GM19467 (cell line): ENCODE measurements around the gene RASGRF2.

Experiments used
- ATAC-seq: cut with Tn5 transposase; IDR thresholded peaks from one replicate; pipeline ENCODE4 v1.9.1; 2021; ENCODE audit warnings: mild to moderate bottlenecking, moderate library complexity; ENCODE audit not compliant: unreplicated experiment

RASGRF2 gene

DNA sequence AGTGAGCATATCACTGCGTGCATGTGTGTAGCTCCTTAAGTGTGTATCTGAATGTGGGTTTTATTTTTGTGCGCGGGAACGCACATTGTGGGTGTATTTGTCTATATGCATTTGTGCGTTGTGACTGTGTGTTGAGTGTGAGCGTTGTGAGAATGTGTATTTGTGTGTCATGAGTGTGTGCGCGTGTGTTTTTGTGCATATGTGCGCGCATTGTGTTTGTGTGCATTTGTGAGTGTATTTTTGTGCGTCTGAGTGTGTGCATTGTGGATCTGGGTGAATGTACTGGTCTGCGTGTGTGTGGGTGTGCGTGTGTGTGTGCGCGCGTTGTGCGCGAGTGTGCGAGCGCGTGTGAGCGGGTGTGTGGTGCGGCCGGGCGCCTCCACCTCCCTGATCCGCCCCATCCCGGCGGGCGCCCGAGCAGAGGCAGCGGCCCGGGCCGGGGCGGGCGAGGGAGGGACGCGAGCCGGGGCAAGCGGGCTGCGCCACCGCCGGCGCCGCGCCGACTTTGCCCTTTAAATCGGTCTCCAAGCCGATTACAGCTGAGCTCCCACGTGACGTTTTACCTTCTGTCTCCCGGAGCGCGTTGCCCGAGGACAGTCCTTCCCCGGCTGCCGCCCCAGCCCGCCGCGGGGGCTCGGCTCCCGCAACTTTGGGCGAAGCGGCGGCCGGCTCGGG lies at the start of gene RASGRF2:
Gene RASGRF2 (plus strand): TSS at position 596 of the 675 bp plus-strand sequence. CDS start 376 bp downstream, outside the sequence.
- no peak for ATAC-seq

DNA sequence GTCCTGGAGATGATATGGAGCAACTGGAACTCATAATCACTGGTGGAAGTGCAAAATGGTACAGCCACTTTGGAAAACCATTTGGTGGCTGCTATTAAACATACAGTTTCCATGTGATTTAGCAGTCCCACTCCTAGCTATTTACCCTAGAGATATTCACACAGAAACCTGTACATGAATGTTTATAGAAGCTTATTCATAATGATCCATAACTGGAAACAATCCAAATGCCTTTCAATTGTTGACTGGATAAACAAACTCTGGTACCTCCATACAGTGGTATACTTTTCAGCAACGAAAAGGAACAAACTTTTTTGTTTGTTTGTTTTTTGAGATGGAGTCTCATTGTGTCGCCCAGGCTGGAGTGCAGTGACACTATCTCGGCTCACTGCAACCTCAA lies 47.7 kb upstream of the RASGRF2 start:
- no peak for ATAC-seq

DNA sequence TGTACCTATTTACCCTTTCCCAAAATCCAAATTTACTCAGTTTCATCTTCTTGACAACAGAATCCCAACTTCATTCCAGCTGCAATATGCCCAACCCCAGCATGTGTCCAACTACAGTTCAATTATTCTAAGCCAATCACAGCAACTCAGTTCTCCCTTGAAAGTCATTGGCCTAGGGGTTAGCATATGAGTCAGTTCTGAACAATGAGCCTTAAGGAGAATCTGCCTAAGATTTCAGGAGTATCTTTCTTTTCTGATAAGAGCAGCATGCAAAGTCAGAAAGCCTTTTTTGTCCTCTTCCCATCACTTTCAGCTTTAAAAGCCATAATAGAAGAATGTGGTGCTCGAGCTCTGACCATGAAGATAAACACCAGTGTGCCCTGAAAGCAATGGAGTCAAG lies 44.4 kb upstream of the RASGRF2 start:
- ATAC-seq: no peak

- ATAC-seq: no peak
Measured at GRCh38 chr5:80916676-80917075, 43.5 kb upstream of the RASGRF2 start.

DNA sequence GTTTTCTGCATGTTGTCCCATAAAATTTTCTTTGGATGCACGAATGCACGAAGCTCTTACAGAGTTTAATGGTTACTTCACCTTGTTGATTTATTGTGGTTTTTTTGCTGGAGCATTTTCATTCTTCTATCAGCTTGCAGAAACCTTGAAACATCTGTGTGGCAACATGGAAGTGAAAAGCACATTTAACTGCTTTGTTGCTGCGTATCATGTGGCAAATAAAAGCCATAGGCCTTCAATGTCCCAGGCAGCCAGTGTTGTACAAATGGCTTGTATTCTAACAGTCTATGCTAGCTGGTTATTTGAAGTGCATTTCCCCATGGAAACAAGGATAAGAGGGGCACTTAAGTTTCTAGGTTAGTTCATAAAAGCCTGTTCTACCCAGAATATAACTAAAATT lies 42.5 kb upstream of the RASGRF2 start:
- ATAC-seq: no peak

DNA sequence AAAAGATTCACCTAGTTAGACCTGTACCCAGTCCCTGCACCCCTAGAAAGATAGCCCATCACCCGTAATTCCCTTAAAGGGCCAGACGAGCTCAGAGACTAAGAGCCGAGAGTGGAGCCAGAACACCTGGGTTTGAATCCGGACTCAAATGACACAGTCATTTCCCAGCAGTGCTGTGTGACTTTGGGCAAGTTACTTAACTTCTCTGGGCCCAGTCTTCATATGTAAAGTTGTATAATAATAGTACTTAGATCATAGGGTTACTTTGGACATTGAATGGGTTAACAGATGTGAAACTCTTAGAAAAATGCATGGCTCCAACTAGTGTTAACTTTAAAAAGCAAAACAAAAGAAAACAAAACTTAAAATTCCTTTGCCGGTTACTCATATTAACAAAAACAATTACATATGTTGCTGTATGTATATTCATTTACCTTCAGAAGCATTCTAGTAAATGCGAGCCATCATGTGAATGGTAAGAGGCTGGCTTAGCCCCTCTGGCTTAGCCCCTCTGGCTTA lies 40.4 kb upstream of the RASGRF2 start:
- ATAC-seq: no peak

DNA sequence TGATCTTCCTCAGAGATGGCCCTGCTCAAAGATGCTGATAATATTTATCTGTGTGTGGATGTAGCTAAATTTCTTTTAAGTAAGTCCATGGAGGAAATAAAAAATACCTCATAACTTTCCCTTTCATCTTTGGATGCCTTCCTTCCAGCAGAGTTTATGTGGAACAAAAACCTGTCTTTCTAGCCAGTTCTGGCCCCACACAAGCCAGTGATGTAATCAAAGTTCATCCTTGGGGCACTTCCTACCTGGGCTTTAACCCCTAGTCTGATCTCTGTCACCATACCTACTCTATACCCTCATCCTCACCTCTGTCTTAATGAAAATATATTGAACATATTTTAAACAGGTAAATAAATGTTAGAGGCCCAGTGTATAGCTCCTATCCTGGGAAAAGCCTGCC lies 39.8 kb upstream of the RASGRF2 start:
- ATAC-seq: no peak

DNA sequence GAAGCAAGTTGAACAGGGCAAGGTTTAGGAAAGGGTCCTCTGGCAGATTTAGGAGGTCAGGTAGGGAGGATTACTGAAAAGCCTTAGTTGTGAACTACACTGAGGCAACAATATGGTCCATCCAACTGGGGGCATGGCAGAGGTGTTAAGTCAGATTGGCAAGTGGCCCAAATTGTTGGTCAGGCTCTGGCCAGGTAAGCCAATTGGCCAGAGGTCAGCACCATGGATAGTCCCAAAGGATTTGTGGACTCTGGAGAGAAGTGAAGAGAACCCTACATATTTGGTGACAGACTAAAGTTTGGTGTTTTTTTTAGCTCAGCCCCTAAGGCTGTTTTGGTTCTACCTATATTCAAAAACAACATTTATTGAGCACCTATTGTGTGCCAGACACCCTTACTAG lies 39.1 kb upstream of the RASGRF2 start:
- no peak for ATAC-seq

DNA sequence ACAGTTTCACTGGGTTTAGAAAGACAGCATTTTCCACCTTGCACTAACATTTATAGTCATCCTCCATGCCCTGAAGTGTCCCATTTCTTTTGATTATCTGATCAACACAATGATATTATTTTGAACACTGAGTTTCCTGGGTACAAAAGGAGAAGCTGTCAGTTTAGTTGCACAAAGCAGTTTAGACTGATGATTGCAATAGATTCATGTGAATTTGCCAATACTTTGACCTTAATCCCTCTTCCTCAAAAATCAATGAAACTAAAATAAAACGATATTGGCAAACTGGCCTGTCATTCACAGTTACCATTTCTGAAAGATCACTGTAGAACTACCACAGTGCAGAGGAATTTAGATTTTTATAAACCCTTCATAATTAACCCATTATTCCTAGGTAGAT lies 34.2 kb upstream of the RASGRF2 start:
- ATAC-seq: no peak

DNA sequence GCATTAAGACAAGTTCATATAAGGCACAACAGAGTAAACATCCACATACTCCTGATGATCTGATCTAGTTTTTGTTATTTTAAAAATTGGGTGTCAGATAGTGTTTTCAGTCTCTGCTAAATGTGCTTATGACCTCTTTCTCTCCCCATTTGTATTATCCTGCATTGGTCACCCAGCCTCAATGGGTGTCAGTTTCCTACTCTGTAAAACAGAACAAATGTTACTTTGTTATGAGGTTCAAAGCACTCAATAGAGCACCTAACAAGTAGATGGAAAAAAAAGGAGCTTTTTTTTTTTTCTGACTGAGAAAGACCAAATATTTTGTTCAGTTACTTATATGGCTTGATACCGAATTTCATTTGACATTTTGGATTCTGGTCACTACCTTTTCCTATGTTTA lies 33.6 kb upstream of the RASGRF2 start:
- ATAC-seq: no peak

- no peak for ATAC-seq
Measured at GRCh38 chr5:80926979-80927656, 33.0 kb upstream of the RASGRF2 start.

DNA sequence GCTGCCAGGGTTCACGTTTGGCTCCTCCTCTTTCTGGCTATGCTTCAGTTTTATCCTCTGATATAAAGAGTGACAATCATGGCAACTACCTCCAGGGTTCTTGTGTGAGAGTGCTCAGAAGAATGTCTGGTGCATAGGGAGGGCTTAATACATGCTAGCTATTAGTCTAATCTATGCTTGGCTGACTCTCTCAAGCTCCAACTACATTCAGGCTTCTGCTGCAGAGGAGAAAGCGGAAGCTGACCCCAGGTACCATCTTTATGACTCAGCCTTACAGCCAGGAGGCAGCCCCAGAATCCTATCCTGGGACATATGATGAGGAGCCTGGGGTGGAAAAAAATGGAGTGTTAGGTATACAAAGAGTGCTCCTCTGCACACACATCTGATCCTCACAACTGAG lies 32.1 kb upstream of the RASGRF2 start:
- no peak for ATAC-seq

GRCh38 chr5:80930940-80931339 lies 29.2 kb upstream of the RASGRF2 start:
- ATAC-seq: no peak

DNA sequence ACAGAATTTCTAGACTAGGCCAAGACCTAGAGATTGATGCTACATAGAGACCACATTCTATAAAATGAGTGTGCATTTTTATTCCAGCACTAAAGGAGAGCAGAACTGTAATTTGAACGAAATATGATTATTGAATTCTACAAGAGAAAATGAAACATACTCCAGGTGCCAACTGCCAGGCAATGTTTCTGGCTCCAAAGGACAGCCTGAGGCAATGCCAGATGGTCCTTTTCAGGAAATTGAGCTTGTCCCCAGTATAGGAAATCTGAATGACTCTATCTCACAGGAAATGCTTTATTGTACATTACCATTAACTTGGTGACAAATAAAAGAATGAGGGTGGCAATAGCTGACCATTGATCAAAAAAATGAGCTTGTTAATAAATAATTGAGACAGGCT lies 28.8 kb upstream of the RASGRF2 start:
- no peak for ATAC-seq

- no peak for ATAC-seq
Measured at GRCh38 chr5:80933036-80933435, 27.1 kb upstream of the RASGRF2 start.

DNA sequence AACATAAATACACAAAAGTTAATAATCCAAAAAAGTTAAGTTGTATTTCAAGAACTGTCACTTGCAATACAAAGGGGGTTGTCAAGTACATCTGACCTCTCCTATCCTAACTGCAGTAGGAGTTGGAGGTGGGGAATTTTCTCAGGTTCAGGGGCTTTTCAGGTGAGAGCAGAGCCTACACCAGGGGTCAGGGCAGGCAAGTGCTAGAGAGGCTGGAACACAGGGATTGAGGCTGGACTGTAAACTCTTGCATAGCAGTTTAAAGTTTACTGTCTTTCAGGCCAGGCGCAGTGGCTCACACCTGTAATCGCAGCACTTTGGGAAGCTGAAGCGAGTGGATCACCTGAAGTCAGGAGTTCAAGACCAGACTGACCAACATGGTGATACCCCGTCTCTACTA lies 25.4 kb upstream of the RASGRF2 start:
- ATAC-seq: no peak

- no peak for ATAC-seq
Measured at GRCh38 chr5:80935811-80936385, 24.3 kb upstream of the RASGRF2 start.

DNA sequence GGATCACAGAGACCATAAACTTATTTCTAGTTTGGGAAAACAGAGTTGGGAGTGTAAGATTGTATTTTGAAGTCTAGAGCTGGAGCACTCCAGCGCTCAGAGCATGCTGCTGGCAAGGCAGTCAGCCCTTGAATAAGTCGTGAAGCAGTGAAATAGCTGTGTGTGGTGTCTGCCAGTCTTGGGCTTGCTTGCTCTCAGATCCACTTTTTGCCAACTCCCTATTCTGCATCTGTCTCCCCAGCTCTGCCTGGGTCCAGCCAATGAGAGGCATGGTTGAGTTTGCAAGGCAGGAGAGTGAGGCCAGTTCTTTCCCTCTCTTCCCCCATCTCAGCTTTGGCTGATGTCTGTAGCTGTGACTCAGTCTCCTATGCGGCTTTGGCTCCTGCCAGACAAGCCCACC lies 23.3 kb upstream of the RASGRF2 start:
- no peak for ATAC-seq

DNA sequence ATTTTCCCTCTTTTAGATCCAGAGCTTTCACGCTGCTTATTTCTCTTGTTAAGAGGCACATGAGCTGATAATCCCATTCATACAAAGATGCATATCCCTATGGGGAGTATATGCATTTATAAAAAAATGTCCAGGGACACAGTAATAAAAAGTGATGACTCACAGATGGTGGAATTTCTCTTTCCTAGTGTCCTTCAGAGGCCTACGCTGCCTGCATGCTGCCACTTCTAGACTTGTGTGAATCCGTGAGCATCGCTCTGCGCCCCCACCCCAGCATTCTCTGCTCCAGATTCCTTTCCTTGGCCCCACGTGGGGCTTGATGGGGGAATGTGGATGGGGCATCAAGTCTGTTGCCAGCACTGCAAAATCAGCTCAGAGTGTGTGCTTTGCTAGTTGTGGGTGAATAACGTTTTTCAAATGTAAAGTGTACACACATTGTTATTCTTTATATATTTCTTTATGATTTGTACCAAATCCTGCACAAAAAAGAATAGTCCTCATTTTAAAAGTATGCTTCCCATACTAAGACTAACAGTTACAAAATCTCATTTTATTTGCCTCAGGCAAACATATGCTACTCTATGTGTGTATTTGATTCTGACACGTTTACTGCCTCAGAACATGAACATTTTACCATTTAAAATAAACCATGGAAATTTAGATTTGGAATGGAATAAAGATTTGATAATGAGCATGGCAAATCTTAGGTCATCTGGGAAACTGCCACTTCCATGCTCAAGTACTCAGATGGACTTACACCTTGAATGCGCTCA lies 22.4 kb upstream of the RASGRF2 start:
- no peak for ATAC-seq

- no peak for ATAC-seq
Measured at GRCh38 chr5:80941496-80941895, 18.7 kb upstream of the RASGRF2 start.

- no peak for ATAC-seq
Measured at GRCh38 chr5:80951366-80951765, 8.8 kb upstream of the RASGRF2 start.
